ENCODE data around the gene ARL3. TPM values are rescaled to one million over a fixed set of nuclear protein-coding genes. Genes with fewer than 3 reads are reported as not detected.

ARL3 gene
- polyA plus RNA-seq, 2 donors, result 2.2 to 4.6 TPM

- Histone ChIP-seq H3K27me3 (ENCODE audit: control insufficient read depth in 1 of 2, insufficient read depth in 2 of 2, low read length in 2 of 2) (no peaks in the 10 kb centered on the region), H3K27ac (ENCODE audit: low read depth in 2 of 2, low read length in 1 of 2) (no peak overlapping the region), H3K36me3 (ENCODE audit: control insufficient read depth in 2 of 2, insufficient read depth in 2 of 2, low read length in 1 of 2) (peaks cover 10 to 31% of the 10 kb centered on the region in 2 donors), H3K4me1 (ENCODE audit: control insufficient read depth in 2 of 2, insufficient read depth in 2 of 2, low read length in 1 of 2) (peaks cover 9 to 22% of the 10 kb centered on the region in 2 donors), H3K4me3 (ENCODE audit: low read depth in 1 of 2, low read length in 2 of 2) (no peak overlapping the region), H3K9me3 (ENCODE audit: control insufficient read depth in 2 of 2, insufficient read depth in 1 of 2, low read depth in 1 of 2, low read length in 1 of 2) (no peaks in the 10 kb centered on the region)
- WGBS, 2 donors, result 91% methylated on average over 12 of the region's 12 CpGs
These were observed 58.2 kb downstream of the ARL3 start for GRCh38 chr10:102656026-102656425.

- no peaks in the 10 kb centered on the region for H3K27me3 ChIP-seq (ENCODE audit: control insufficient read depth in 1 of 2, insufficient read depth in 2 of 2, low read length in 2 of 2)
- no peak overlapping the region for H3K27ac ChIP-seq (ENCODE audit: low read depth in 2 of 2, low read length in 1 of 2)
- no peak overlapping the region for H3K4me3 ChIP-seq (ENCODE audit: low read depth in 1 of 2, low read length in 2 of 2)
- WGBS, 2 donors, result 87 to 89% methylated on average over 12 of the region's 12 CpGs
- no peaks in the 10 kb centered on the region for H3K9me3 ChIP-seq (ENCODE audit: control insufficient read depth in 2 of 2, insufficient read depth in 1 of 2, low read depth in 1 of 2, low read length in 1 of 2)
- H3K4me1 ChIP-seq (ENCODE audit: control insufficient read depth in 2 of 2, insufficient read depth in 2 of 2, low read length in 1 of 2), result peaks cover 9 to 28% of the 10 kb centered on the region in 2 donors
- peaks cover 10 to 35% of the 10 kb centered on the region in 2 donors for H3K36me3 ChIP-seq (ENCODE audit: control insufficient read depth in 2 of 2, insufficient read depth in 2 of 2, low read length in 1 of 2)
These were observed 59.2 kb downstream of the ARL3 start for GRCh38 chr10:102654969-102655368.

GRCh38 chr10:102654566-102654965 is 59.6 kb downstream of the ARL3 start:
- Histone ChIP-seq H3K27ac (ENCODE audit: low read depth in 2 of 2, low read length in 1 of 2) (no peak overlapping the region), H3K9me3 (ENCODE audit: control insufficient read depth in 2 of 2, insufficient read depth in 1 of 2, low read depth in 1 of 2, low read length in 1 of 2) (no peaks in the 10 kb centered on the region), H3K4me1 (ENCODE audit: control insufficient read depth in 2 of 2, insufficient read depth in 2 of 2, low read length in 1 of 2) (peaks cover 10 to 31% of the 10 kb centered on the region in 2 donors), H3K4me3 (ENCODE audit: low read depth in 1 of 2, low read length in 2 of 2) (no peak overlapping the region), H3K36me3 (ENCODE audit: control insufficient read depth in 2 of 2, insufficient read depth in 2 of 2, low read length in 1 of 2) (peaks cover 10 to 35% of the 10 kb centered on the region in 2 donors), H3K27me3 (ENCODE audit: control insufficient read depth in 1 of 2, insufficient read depth in 2 of 2, low read length in 2 of 2) (no peaks in the 10 kb centered on the region)
- WGBS, 2 donors, result 57 to 68% methylated on average over 7 of the region's 7 CpGs

GRCh38 chr10:102653060-102653459 is 61.1 kb downstream of the ARL3 start:
- no peaks in the 10 kb centered on the region for H3K9me3 ChIP-seq (ENCODE audit: control insufficient read depth in 2 of 2, insufficient read depth in 1 of 2, low read depth in 1 of 2, low read length in 1 of 2)
- WGBS, 2 donors, result 72 to 79% methylated on average over 1 of the region's 1 CpG
- H3K4me1 ChIP-seq (ENCODE audit: control insufficient read depth in 2 of 2, insufficient read depth in 2 of 2, low read length in 1 of 2), result peaks cover 25 to 42% of the 10 kb centered on the region in 2 donors
- H3K27ac ChIP-seq (ENCODE audit: low read depth in 2 of 2, low read length in 1 of 2), result no peak overlapping the region
- peaks cover 10 to 42% of the 10 kb centered on the region in 2 donors for H3K36me3 ChIP-seq (ENCODE audit: control insufficient read depth in 2 of 2, insufficient read depth in 2 of 2, low read length in 1 of 2)
- H3K27me3 ChIP-seq (ENCODE audit: control insufficient read depth in 1 of 2, insufficient read depth in 2 of 2, low read length in 2 of 2), result no peaks in the 10 kb centered on the region
- no peak overlapping the region for H3K4me3 ChIP-seq (ENCODE audit: low read depth in 1 of 2, low read length in 2 of 2)

GRCh38 chr10:102652170-102652916 is 61.9 kb downstream of the ARL3 start:
- H3K27me3 ChIP-seq (ENCODE audit: control insufficient read depth in 1 of 2, insufficient read depth in 2 of 2, low read length in 2 of 2), result no peaks in the 10 kb centered on the region
- H3K27ac ChIP-seq (ENCODE audit: low read depth in 2 of 2, low read length in 1 of 2), result peak overlapping the region in 1 of 2 donors; percentile 29
- peaks cover 27 to 49% of the 10 kb centered on the region in 2 donors for H3K4me1 ChIP-seq (ENCODE audit: control insufficient read depth in 2 of 2, insufficient read depth in 2 of 2, low read length in 1 of 2)
- WGBS, 2 donors, result 79 to 84% methylated on average over 12 of the region's 12 CpGs
- H3K9me3 ChIP-seq (ENCODE audit: control insufficient read depth in 2 of 2, insufficient read depth in 1 of 2, low read depth in 1 of 2, low read length in 1 of 2), result no peaks in the 10 kb centered on the region
- H3K4me3 ChIP-seq (ENCODE audit: low read depth in 1 of 2, low read length in 2 of 2), result no peak overlapping the region
- peaks cover 10 to 41% of the 10 kb centered on the region in 2 donors for H3K36me3 ChIP-seq (ENCODE audit: control insufficient read depth in 2 of 2, insufficient read depth in 2 of 2, low read length in 1 of 2)

GRCh38 chr10:102651455-102652169 is 62.6 kb downstream of the ARL3 start:
- peak overlapping the region; percentile 11 to 29 for H3K27ac ChIP-seq (ENCODE audit: low read depth in 2 of 2, low read length in 1 of 2)
- no peaks in the 10 kb centered on the region for H3K27me3 ChIP-seq (ENCODE audit: control insufficient read depth in 1 of 2, insufficient read depth in 2 of 2, low read length in 2 of 2)
- H3K4me3 ChIP-seq (ENCODE audit: low read depth in 1 of 2, low read length in 2 of 2), result no peak overlapping the region
- H3K36me3 ChIP-seq (ENCODE audit: control insufficient read depth in 2 of 2, insufficient read depth in 2 of 2, low read length in 1 of 2), result peaks cover 6 to 33% of the 10 kb centered on the region in 2 donors
- H3K4me1 ChIP-seq (ENCODE audit: control insufficient read depth in 2 of 2, insufficient read depth in 2 of 2, low read length in 1 of 2), result peaks cover 30 to 52% of the 10 kb centered on the region in 2 donors
- H3K9me3 ChIP-seq (ENCODE audit: control insufficient read depth in 2 of 2, insufficient read depth in 1 of 2, low read depth in 1 of 2, low read length in 1 of 2), result no peaks in the 10 kb centered on the region
- WGBS, 2 donors, result 76 to 82% methylated on average over 11 of the region's 11 CpGs

- Histone ChIP-seq H3K9me3 (ENCODE audit: control insufficient read depth in 2 of 2, insufficient read depth in 1 of 2, low read depth in 1 of 2, low read length in 1 of 2) (no peaks in the 10 kb centered on the region), H3K27me3 (ENCODE audit: control insufficient read depth in 1 of 2, insufficient read depth in 2 of 2, low read length in 2 of 2) (no peaks in the 10 kb centered on the region), H3K36me3 (ENCODE audit: control insufficient read depth in 2 of 2, insufficient read depth in 2 of 2, low read length in 1 of 2) (peaks cover 4 to 26% of the 10 kb centered on the region in 2 donors), H3K27ac (ENCODE audit: low read depth in 2 of 2, low read length in 1 of 2) (peak overlapping the region; percentile 6 to 11), H3K4me1 (ENCODE audit: control insufficient read depth in 2 of 2, insufficient read depth in 2 of 2, low read length in 1 of 2) (peaks cover 30 to 57% of the 10 kb centered on the region in 2 donors), H3K4me3 (ENCODE audit: low read depth in 1 of 2, low read length in 2 of 2) (no peak overlapping the region)
- WGBS, 2 donors, result 50 to 59% methylated on average over 11 of the region's 11 CpGs
These were observed 63.3 kb downstream of the ARL3 start for GRCh38 chr10:102650655-102651454.

GRCh38 chr10:102649797-102650654 is 64.2 kb downstream of the ARL3 start:
- Histone ChIP-seq H3K4me1 (ENCODE audit: control insufficient read depth in 2 of 2, insufficient read depth in 2 of 2, low read length in 1 of 2) (peaks cover 30 to 57% of the 10 kb centered on the region in 2 donors), H3K4me3 (ENCODE audit: low read depth in 1 of 2, low read length in 2 of 2) (peak overlapping the region in 1 of 2 donors; percentile 4), H3K9me3 (ENCODE audit: control insufficient read depth in 2 of 2, insufficient read depth in 1 of 2, low read depth in 1 of 2, low read length in 1 of 2) (no peaks in the 10 kb centered on the region), H3K27ac (ENCODE audit: low read depth in 2 of 2, low read length in 1 of 2) (peak overlapping the region; percentile 37 to 97), H3K36me3 (ENCODE audit: control insufficient read depth in 2 of 2, insufficient read depth in 2 of 2, low read length in 1 of 2) (peaks cover 4 to 21% of the 10 kb centered on the region in 2 donors), H3K27me3 (ENCODE audit: control insufficient read depth in 1 of 2, insufficient read depth in 2 of 2, low read length in 2 of 2) (no peaks in the 10 kb centered on the region)
- 54% methylated on average over 12 of the region's 12 CpGs for WGBS, 2 donors

All from esophagus (tissue), 2 donors.